ENCODE measurements around the gene KCNJ1. TPM values are rescaled to one million over a fixed set of nuclear protein-coding genes. Genes with fewer than 3 reads are reported as not detected.

Gene KCNJ1
- 0.13 TPM in 1 of 2 replicates, not detected in the other for total RNA-seq

DNA sequence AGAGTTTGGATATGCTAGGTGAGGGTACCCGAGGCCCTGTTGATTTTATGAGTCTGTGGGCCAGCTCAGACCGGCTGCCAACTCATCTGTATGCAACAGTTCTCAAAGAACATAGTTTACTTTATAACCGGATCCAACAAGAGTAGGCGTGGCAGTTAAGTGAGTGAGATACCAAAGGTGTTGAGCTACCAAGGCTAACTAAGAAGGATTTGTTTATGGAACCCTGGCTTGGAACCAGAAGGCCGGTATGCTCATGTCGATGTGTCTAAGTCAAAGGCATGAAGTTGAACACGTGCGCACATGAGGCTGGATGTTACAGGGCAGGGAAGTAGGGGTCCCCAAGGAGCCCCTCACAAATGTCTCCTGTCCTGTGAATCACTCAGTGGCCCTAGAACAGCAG, at the start of gene KCNJ1:
KCNJ1 (minus strand) TSS at position 20 of the 400 bp plus-strand sequence. CDS start 27,053 bp downstream, outside the sequence.

DNA sequence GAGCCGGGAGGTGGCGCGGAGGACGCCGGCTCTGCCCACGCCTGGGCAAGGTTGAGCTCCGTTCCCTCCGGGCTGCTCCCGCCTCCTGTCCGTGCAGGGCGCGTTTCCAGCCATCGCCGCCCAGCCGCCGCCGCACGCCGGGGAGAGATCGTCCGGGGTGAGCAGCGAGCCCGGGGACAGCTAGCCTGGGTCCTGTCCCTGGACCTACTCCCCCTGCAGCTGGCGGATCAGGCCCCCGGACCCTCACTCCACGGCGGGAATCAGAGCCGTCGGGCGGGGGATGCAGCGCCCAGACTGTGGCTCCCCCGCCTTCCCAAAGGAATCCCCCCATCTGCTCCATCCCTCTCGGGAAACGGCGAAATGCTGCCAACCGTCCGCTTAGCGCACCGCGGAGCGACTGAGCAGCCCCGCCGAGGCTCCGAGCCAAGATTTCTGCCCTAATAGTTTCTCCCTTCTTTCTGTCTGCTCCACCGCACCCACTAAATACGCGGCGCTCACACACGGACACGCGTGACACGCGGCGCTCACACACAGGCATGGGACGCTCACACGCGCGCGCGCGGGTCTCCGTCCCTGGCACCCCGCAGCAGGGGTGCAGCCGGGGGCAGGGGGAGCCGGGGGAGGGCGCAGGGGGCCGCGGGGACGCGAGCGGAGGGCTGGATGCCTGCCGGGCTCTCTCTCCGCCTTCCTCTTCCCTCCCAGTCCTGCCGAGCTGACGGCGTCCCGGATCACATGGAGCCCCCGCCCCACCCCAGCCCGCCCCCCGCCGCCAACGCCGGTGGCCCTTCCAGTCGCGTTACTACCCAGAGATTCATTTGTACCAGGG, 23.7 kb upstream of the KCNJ1 start, which contains the start of gene KCNJ5:
KCNJ5 (plus strand) TSS at position 814 of the 826 bp plus-strand sequence. CDS start 19,918 bp downstream, outside the sequence.

Other genes with a start within 250 kb of the KCNJ1 start
- gene FLI1, start 173.2 kb downstream of the KCNJ1 start, total RNA-seq: 0.63 and 2.0 TPM in 2 replicates
- 0.51 TPM in 1 of 2 replicates, not detected in the other for gene KCNJ5, start 24.1 kb upstream of the KCNJ1 start, total RNA-seq
- gene TP53AIP1, start 75.6 kb upstream of the KCNJ1 start, total RNA-seq: not detected in 2 replicates